GM19043 (cell line): ENCODE measurements around the gene STEAP3.
"Not testable (repeated sequence)": the region's sequence is repeated elsewhere in the genome, so short reads cannot be mapped to it uniquely, and the experiment has no call there.

ENCODE experiments used
- ATAC-seq: cut with Tn5 transposase; IDR thresholded peaks from one replicate; pipeline ENCODE4 v1.9.1; 2021; ENCODE audit warnings: low read depth; ENCODE audit not compliant: unreplicated experiment

STEAP3 gene

DNA sequence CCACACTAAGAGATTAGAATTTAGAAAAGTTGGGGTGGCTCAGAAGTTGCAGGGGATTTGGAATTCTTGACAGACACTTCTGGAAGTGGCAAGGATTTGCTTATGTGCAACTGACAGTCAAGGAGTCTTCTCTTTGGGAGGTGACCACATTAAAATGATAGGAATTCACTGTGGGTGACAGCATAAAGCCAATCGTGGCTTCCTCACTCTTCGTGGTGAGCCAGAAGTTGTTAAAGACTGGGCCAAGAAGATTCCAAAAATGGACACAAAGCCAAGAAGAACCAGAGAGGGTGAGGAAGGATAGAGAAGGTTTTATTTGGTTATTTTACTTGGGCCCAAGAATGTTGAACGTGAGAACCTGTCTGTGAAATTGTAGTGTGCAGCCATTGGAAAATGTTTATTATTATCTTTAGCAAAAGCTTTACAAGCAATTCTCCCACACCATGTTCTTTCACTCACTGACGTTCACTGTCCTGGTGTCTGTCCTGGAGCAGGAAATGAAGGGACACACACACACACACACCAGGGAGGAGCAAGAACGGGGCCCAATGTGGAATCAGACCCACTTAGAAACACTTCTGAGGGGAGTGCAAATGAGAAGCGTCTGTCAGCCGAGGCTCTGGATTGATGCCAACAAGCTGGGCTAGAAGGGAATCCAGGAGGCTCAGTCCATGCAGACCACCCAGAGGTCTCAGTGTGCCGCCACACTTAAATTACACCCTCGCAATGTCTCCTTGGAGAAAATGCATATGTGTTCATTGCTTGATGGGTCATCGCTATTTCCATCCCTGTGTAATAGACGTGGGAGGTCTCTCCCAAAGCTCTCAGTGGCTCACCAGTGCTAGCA, 37.2 kb downstream of the STEAP3 start:
- no peak for ATAC-seq

DNA sequence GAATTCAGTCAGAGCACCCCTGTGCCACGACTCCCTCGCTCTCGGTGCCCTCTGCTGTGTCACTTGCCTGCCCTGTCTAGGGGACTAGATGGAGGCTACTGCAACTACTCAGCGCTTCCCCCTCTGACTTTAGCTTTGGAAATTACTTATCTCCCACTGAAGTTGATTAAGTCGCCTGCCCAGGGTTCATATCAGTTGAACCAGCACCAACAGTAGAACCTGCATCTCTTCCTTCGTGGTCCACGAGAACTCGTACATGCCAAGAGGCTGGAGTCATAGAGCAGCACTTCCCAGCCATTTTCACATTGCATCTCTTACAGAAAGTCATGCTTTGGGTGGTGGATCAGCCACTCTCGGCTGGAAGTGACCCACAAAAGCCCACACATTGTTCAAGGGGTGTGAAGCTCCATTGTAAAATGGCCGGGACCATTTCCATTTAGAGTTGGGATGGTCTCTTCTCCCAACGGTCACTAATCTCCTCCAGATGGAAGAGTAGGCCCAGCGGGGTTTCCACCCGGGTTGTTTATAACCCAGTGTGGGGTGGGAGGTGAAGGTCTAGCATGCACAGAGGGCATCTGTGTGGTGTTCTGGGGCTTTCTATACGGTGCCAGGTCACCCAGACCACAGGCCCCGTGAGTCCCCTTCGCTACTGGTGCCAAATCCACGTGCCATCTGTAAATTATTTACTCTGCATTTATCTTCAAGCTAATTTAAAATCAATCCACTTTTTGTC, 38.0 kb downstream of the STEAP3 start:
- no peak for ATAC-seq

DNA sequence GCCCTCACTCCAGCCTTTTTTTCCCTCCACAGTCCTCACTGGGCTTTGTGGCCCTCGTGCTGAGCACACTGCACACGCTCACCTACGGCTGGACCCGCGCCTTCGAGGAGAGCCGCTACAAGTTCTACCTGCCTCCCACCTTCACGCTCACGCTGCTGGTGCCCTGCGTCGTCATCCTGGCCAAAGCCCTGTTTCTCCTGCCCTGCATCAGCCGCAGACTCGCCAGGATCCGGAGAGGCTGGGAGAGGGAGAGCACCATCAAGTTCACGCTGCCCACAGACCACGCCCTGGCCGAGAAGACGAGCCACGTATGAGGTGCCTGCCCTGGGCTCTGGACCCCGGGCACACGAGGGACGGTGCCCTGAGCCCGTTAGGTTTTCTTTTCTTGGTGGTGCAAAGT, 39.4 kb downstream of the STEAP3 start:
- no peak for ATAC-seq

DNA sequence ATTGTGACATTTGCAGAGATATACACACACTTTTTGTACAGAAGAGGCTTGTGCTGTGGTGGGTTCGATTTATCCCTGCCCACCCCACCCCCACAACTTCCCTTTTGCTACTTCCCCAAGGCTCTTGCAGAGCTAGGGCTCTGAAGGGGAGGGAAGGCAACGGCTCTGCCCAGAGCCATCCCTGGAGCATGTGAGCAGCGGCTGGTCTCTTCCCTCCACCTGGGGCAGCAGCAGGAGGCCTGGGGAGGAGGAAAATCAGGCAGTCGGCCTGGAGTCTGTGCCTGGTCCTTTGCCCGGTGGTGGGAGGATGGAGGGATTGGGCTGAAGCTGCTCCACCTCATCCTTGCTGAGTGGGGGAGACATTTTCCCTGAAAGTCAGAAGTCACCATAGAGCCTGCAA, 40.0 kb downstream of the STEAP3 start:
- ATAC-seq = no peak

DNA sequence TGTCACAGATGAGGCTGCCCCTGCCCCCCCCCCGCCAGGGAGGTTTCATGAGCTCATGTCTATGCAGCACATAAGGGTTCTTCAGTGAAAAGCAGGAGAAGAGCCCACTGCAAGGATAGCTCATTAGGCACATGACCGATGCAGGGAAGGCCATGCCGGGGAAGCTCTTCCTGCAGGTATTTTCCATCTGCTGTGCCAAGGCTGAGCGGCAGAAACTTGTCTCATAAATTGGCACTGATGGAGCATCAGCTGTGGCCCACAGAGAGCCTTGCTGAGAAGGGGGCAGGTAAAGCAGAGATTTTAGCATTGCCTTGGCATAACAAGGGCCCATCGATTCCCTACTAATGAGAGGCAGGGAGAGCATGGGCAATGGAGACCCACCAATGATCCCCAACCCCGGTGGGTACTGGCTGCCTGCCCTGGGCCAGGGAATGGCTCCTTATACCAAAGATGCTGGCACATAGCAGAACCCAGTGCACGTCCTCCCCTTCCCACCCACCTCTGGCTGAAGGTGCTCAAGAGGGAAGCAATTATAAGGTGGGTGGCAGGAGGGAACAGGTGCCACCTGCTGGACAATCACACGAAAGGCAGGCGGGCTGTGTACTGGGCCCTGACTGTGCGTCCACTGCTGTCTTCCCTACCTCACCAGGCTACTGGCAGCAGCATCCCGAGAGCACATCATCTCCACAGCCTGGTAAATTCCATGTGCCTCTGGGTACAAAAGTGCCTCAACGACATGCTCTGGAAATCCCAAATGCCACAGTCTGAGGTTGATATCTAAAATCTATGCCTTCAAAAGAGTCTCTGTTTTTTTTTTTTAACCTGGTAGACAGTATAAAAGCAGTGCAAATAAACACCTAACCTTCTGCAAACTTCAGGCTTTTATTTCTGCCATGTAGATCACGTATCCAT, 41.4 kb downstream of the STEAP3 start:
- peak; percentile 98 for ATAC-seq

DNA sequence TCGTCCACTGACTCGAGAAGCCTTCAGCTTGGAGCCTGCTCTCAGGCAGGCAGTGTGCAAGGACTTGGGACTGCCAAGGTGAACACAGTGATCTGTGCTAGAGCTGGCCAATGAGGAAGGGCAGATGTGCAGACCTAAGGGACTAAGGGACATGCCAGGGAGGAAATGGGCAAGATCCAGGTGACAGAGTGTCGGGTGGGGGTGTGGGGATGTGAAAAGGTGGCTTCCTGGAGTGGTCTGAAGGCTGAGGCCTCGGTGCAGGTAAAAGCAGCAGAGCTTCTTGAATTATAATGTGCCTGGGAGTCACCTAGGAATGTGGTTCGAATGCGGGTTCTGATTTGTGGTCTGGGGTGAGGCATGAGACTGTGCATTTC, 42.0 kb downstream of the STEAP3 start:
- no peak for ATAC-seq

DNA sequence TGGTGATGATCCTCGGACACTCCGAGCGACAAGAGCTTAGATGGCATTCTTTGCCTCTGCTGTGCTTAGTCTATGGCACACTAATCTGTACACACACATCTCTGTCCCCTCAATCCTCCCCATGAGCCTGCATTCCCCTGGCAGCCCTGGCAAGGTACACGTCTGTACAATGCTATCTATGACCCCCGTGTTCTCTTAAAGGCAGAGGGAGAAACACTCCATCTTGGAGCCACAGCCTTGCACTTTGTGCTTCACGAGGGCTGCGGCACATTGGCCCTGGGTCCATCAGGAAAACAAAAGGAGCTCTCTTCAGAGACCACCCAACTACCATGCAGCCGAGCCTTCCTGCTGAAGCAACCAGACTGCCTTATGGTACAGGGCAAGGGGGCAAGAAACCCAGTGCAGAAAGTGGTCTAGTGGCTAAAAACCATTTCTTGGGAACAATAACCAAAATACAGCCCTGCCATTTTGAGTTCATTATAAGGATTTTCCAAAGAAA, 42.5 kb downstream of the STEAP3 start:
- ATAC-seq = no peak

DNA sequence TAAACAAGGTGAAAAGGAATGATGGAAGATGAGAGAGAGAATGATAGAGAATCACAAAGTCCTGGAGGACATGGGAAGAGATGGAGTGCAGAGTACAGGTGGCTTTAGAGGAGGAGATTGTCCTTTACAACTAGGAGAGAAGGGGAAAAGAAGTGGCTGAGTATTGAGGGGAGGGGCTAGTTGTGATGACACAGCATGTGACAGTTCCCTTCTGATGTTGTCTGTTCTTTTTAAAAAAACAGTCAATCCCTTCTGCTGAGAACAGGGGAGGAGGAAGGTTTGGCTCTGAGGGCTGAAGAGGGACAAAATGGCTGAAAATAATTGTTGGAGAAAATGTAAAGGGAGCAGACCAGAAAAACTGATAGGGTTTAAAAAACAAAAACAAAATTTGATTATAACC, 44.0 kb downstream of the STEAP3 start:
- no peak for ATAC-seq

DNA sequence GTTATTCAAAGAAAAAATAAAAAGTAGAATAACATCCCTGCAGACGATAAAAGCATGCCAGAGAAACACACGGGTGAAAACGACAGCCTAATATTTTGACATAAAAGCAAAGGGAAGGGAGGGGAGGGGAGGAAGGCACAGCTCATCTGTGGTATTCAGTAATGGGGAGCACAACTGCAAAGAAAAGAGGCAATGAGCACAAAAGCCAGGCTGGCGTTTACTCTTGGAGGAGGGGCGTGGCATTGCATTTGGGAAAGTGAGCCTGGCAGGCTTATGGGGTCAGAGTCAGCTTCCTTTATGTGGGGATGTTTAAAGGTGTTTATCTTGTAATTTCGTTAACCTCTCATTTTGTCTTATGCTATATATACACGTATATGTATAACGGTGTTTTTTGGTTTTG, 53.2 kb downstream of the STEAP3 start:
- no peak for ATAC-seq

DNA sequence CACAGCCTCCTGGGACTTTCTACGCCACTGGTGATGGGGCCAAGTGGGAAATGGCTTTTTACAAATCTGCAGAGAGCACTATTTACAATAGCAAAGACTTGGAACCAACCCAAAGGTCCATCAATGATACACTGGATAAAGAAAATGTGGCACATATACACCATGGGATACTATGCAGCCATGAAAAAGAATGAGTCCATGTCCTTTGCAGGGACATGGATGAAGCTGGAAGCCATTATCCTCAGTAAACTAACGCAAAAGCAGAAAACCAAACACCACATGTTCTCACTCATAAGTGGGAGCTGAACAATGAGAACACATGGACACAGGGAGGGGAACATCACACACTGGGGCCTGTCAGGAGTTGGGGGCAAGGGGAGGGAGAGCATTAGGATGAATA, 54.8 kb downstream of the STEAP3 start:
- ATAC-seq = not testable (repeated sequence)

DNA sequence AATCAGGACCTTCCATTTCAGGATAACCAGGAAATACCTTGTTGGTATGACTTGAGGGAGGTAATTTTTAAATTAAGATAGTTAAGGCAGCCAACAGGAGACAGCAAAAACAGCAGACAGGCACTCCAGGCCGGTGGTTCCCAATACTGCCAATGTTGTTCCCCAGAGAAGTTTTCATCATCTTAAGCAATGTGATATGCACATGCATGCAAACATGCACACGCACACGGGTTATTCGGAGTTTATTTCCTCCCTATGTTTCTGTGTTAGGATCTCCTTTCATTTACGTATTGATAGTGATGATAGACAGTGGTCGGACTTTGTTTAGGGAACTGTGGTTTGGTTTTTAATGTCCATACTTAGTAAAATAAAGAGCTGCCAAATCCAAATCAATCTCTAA, 55.3 kb downstream of the STEAP3 start:
- no peak for ATAC-seq

DNA sequence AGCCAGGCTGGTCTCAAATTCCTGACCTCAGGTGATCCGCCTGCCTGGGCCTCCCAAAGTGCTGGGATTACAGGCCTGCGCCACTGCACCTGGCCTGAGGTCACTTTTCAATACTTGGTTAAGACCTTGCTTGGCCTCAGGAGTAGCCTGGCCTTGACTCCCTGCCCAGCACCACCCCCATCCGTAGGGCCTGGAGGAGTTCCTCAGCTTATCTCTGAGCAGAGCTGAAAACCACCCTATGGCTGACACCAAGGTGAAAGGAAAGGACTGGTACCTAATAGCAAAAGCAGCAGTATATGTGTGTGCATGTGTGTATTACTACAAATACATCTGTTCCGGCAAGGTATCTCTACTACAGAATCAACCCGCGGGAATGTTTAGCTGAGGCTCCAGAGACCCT, 56.0 kb downstream of the STEAP3 start:
- ATAC-seq = no peak

DNA sequence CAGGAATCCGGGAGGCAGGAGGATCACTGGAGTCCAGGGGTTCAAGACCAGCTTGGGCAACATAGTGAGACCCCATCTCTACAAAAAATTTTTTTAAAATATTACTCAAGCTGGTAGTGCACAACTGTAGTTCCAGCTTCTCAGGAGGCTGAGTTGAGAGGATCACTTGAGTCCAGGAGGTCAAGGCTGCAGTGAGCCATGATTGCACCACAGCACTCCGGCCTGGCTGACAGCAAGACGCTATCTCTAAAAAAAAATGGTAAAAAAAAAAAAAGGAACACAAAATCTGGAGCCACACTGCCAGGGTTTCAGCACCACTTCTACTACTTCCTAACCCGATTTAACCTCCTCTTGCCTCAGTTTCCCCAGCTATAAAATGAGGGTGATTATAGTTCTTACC, 57.0 kb downstream of the STEAP3 start:
- no peak for ATAC-seq

DNA sequence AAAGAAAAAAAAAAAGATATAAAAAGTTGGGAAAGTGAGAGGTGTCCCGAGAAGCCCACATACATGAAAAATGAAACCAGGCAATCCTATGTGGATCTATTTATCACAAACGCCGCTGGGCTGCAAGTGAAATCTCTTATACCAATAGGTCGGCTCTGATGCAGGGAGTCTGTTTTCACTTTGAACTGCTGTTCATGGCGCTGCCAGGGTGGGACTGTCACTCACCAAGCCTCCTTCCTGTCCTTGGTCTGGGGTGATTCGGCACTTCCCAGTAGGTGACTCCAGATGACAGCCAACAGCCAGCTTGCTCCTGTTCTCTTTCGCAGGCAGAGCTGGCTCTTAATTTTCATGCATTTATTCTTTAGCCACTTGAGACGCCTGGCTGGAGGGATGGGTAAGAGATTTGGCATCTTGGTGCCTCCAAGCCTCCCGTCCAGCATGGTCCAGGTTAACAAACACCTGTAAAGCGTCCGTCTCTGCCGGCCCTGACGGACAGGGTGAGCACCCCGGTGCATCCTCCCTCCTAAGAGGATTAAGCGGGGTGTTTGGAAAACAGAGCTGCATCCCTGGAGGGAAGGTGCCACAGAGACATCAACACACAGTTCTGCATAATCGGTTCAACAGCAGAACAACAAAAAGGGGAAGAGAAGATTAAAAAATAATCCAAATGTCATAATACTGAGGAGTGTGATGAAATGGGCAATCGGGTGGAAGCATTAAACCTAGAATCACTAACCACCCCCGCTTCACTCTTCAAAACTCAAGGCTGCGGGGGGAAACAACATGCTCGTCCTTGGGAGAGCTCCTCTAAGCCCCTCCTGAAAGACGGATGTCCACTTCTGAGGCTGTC, 58.7 kb downstream of the STEAP3 start:
- no peak for ATAC-seq

DNA sequence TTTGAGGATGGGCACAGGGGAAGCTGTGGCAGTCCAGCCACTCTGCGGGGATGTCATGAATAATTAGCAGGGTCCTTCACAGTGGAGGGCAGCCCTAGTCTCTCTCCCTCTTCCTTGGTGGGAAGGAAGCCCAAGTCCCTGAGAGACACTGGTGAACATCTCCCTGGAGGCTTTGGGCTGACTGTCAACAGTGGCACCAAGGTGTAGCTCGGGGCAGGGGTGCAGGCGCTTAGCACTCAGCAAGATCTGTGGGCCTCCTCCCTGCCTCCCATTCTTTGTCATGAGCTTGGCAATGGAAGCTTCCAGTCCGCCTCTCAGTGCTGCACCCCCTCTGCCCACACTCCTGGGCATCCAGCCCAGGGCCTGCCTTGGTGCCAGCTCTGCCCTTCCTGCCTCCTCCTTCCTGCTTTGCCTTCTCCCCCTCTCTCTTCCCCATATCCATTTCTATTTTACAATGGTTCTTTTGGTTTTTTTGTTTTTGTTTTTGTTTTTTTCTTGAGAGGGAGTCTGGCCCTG, 59.4 kb downstream of the STEAP3 start:
- ATAC-seq = no peak

DNA sequence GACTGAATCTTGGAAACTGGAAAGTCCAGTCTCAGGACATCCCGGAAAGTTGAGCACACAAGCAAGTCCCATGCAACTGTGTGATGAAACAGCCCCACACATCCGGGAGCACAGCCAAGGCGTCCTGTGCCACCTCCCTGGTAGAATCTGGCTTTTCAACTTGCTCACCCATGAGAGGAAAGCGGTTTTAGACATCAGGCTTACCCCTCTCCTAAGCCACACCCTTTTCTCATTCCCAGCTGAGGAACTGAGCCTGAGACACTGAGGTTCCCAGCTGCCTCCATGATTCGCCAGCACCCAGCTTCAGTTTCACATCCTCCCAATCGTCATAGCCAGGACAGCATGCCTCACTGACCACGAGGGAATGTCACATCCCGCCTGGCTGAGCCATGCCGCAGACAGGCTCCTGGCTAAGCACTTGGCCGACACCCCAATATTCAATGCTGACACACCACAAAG, 60.3 kb downstream of the STEAP3 start:
- ATAC-seq = no peak

DNA sequence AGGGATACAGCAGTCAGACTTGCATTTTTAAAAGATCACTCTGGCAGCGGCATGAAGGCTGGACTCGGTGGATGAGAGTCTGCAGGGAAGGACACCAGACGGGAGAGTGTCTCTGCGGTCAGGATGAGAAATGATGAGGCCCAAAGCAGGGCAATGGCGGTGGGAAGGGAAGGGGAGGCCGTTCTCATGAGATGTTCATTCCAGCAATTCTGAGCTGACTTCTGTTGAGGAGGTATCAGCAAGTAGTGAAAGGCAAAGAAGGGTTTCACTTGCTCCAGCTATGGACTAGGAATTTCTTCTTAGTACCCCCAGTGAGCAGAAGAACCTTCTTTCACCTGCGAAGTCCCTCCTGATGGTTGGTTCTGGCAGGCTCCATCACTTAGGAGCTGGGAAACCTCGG, 63.0 kb downstream of the STEAP3 start:
- no peak for ATAC-seq

DNA sequence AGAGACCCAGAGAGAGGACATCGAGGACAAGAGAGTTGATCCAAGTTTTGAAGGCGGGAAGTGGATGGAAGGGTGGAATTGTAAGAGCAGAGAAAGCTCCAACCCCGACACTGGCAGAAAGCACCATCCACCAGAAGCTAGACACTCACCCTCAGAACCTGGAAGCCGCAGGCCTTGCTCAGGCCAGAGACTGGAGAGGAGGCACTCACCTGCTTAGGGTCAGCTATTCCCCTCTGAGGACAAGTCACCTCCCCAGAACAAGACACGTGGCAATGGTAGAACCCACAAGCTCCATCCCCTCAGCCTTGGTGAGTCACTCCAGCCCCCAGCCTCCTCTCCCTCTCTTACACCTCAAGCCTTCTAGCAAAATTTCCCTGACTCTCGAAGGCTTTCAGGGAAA, 64.9 kb downstream of the STEAP3 start:
- no peak for ATAC-seq

DNA sequence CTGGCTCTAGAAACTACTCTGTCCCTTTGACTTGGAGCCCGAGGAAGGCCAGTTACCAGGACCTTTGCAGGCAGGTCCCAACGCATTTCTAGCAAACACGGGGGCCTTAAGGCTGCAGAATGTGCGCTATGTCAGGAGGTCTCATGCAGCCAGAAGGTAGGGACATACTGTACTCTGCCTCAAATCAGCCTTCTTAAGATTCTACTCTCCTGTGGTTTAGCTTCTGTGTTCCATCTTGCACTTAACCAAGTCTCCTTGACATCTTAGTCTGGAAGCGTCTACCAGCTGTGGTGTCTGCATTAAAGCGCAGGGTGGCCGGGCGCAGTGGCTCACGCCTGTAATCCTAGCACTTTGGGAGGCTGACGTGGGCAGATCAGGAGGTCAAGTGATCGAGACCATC, 65.5 kb downstream of the STEAP3 start:
- ATAC-seq = no peak

DNA sequence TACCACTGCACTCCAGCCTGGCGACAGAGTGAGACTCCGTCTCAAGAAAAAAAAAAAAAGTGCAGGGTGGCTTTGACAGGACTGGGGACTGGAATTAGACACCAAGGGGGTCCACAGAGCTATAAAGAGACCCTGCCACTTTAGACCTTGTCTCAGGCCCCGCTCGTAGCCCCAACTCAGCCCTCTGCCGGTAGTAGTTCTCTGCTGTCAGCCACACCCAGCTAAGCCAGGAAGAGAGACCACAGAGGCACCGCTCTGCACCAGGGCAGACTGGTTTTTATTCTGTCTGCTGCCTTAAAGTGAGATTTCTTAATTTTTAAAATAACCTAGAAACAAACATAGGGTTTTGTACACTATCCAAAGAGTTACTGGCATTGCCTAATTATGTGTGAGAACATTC, 66.0 kb downstream of the STEAP3 start:
- ATAC-seq = no peak
